HEK293 (cell line): Measurements from ENCODE around the gene STAB1.

Experiments used
- CTCF ChIA-PET: fragments of 350-600 bp; formaldehyde crosslinking; extraction: SDS; loops from one replicate; lab custom pipeline; 2021; ENCODE audit warnings: antibody characterized with exemption; lab: Yijun Ruan, JAX
- POLR2A ChIA-PET: fragments of 300-600 bp; formaldehyde crosslinking; extraction: SDS; loops from one replicate; lab custom pipeline; 2020; ENCODE audit warnings: antibody characterized with exemption, inconsistent platforms; lab: Yijun Ruan, JAX
- H3K27ac ChIP-seq: fragments of 200-500 bp; sonication (Bioruptor generic); 2 replicates; pipeline ENCODE4 v1.5.1; 2014; ENCODE audit warnings: low read depth, low read length, control low read depth, inconsistent platforms; ENCODE audit errors: extremely low read depth
- H3K36me3 ChIP-seq, 2 experiments: fragments of 200-500 bp in 1 of 2; sonication (Bioruptor generic) in 1 of 2; 1 replicate in 1 of 2; 2 replicates in 1 of 2; pipeline ENCODE4 v1.5.1; 2014 to 2017; ENCODE audit warnings: inconsistent platforms in 2 of 2, low read length in 2 of 2; ENCODE audit not compliant: control insufficient read depth in 2 of 2, insufficient read depth in 1 of 2
- H3K4me1 ChIP-seq: fragments of 200-500 bp; sonication (Bioruptor generic); 2 replicates; pipeline ENCODE4 v1.5.1; 2014; ENCODE audit warnings: mild to moderate bottlenecking, low read length, inconsistent platforms; ENCODE audit not compliant: control insufficient read depth, insufficient read depth
- H3K4me3 ChIP-seq: 2 replicates; pipeline ENCODE4 v1.5.1; 2011; ENCODE audit warnings: low read depth, mild to moderate bottlenecking, control low read depth, low read length, moderate library complexity
- H3K9me3 ChIP-seq: fragments of 200-500 bp; sonication (Bioruptor generic); 2 replicates; pipeline ENCODE4 v1.5.1; 2014; ENCODE audit warnings: low read depth, low read length, inconsistent platforms; ENCODE audit not compliant: control insufficient read depth, insufficient read depth
- BCL6B ChIP-seq: fragments of 450-650 bp; formaldehyde crosslinking; IDR thresholded peaks from 2 replicates; pipeline ENCODE4 v1.5.1; 2017; ENCODE audit warnings: missing biosample characterization, missing genetic modification characterization
- GLI4 ChIP-seq: fragments of 450-650 bp; formaldehyde crosslinking; IDR thresholded peaks from 2 replicates; pipeline ENCODE4 v1.5.1; 2016; ENCODE audit warnings: missing biosample characterization, missing genetic modification characterization
- GLIS1 ChIP-seq: fragments of 450-650 bp; formaldehyde crosslinking; IDR thresholded peaks from 2 replicates; pipeline ENCODE4 v1.5.1; 2016; ENCODE audit warnings: missing biosample characterization, missing genetic modification characterization
- KLF16 ChIP-seq: fragments of 450-650 bp; formaldehyde crosslinking; IDR thresholded peaks from 2 replicates; pipeline ENCODE4 v1.5.1; 2017; ENCODE audit warnings: missing biosample characterization, missing genetic modification characterization
- MYNN ChIP-seq: fragments of 450-650 bp; formaldehyde crosslinking; IDR thresholded peaks from 2 replicates; pipeline ENCODE4 v1.5.1; 2016; ENCODE audit warnings: missing biosample characterization, missing genetic modification characterization, borderline replicate concordance
- OSR2 ChIP-seq: fragments of 450-650 bp; formaldehyde crosslinking; IDR thresholded peaks from 2 replicates; pipeline ENCODE4 v1.5.1; 2016; ENCODE audit warnings: missing biosample characterization, missing genetic modification characterization
- PATZ1 ChIP-seq: fragments of 450-650 bp; formaldehyde crosslinking; IDR thresholded peaks from 2 replicates; pipeline ENCODE4 v1.5.1; 2016; ENCODE audit warnings: missing biosample characterization, missing genetic modification characterization
- SP2 ChIP-seq: fragments of 450-650 bp; formaldehyde crosslinking; IDR thresholded peaks from 2 replicates; pipeline ENCODE4 v1.5.1; 2016; ENCODE audit warnings: missing biosample characterization, missing genetic modification characterization
- YY2 ChIP-seq: fragments of 450-650 bp; formaldehyde crosslinking; IDR thresholded peaks from 2 replicates; pipeline ENCODE4 v1.5.1; 2016; ENCODE audit warnings: missing biosample characterization, missing genetic modification characterization
- ZBTB7A ChIP-seq: fragments of 450-650 bp; formaldehyde crosslinking; IDR thresholded peaks from 2 replicates; pipeline ENCODE4 v1.5.1; 2016; ENCODE audit warnings: low read depth, missing biosample characterization, missing genetic modification characterization
- ZBTB8A ChIP-seq: fragments of 450-650 bp; formaldehyde crosslinking; IDR thresholded peaks from 2 replicates; pipeline ENCODE4 v1.5.1; 2016; ENCODE audit warnings: missing biosample characterization, missing genetic modification characterization
- ZEB2 ChIP-seq: fragments of 450-650 bp; formaldehyde crosslinking; IDR thresholded peaks from 2 replicates; pipeline ENCODE4 v1.5.1; 2016; ENCODE audit warnings: missing biosample characterization, missing genetic modification characterization
- ZIC2 ChIP-seq: fragments of 450-650 bp; formaldehyde crosslinking; IDR thresholded peaks from 2 replicates; pipeline ENCODE4 v1.5.1; 2016; ENCODE audit warnings: missing biosample characterization, missing genetic modification characterization
- ZNF266 ChIP-seq: fragments of 450-650 bp; formaldehyde crosslinking; IDR thresholded peaks from 2 replicates; pipeline ENCODE4 v1.5.1; 2016; ENCODE audit warnings: missing biosample characterization, missing genetic modification characterization, low read depth
- ZNF274 ChIP-seq, 2 experiments: fragments of 200-500 bp in 1 of 2; fragments of 450-650 bp in 1 of 2; sonication (Bioruptor generic) in 1 of 2; formaldehyde crosslinking in 1 of 2; IDR thresholded peaks; 2 replicates each; pipeline versions ENCODE4 v1.5.1 to v1.6.1; 2014 to 2016; ENCODE audit warnings: borderline replicate concordance in 1 of 2, inconsistent platforms in 1 of 2, low read length in 1 of 2, missing biosample characterization in 1 of 2, missing genetic modification characterization in 1 of 2
- ZNF335 ChIP-seq: fragments of 450-650 bp; formaldehyde crosslinking; conservative IDR thresholded peaks from 2 replicates; pipeline ENCODE4 v1.5.1; 2016; ENCODE audit warnings: missing biosample characterization, missing genetic modification characterization
- ZNF398 ChIP-seq: fragments of 450-650 bp; formaldehyde crosslinking; IDR thresholded peaks from 2 replicates; pipeline ENCODE4 v1.5.1; 2017; ENCODE audit warnings: missing biosample characterization, missing genetic modification characterization
- ZNF426 ChIP-seq: fragments of 450-650 bp; formaldehyde crosslinking; IDR thresholded peaks from 2 replicates; pipeline ENCODE4 v1.5.1; 2017; ENCODE audit warnings: missing biosample characterization, missing genetic modification characterization, mild to moderate bottlenecking, inconsistent platforms, moderate library complexity
- ZNF501 ChIP-seq: fragments of 450-650 bp; formaldehyde crosslinking; IDR thresholded peaks from 2 replicates; pipeline ENCODE4 v1.5.1; 2016; ENCODE audit warnings: missing biosample characterization, missing genetic modification characterization
- ZNF510 ChIP-seq: fragments of 450-650 bp; formaldehyde crosslinking; IDR thresholded peaks from 2 replicates; pipeline ENCODE4 v1.5.1; 2018; ENCODE audit warnings: mild to moderate bottlenecking, missing genetic modification characterization, missing biosample characterization; ENCODE audit not compliant: insufficient replicate concordance
- ZNF549 ChIP-seq: fragments of 450-650 bp; IDR thresholded peaks from 2 replicates; pipeline ENCODE4 v1.5.1; 2018; ENCODE audit warnings: missing biosample characterization, missing genetic modification characterization, mild to moderate bottlenecking, inconsistent platforms, moderate library complexity
- ZNF596 ChIP-seq: fragments of 450-650 bp; IDR thresholded peaks from 2 replicates; pipeline ENCODE4 v1.5.0; 2018; ENCODE audit warnings: missing biosample characterization, mild to moderate bottlenecking, missing genetic modification characterization, moderate library complexity
- ZNF658 ChIP-seq: fragments of 450-650 bp; formaldehyde crosslinking; IDR thresholded peaks from 2 replicates; pipeline ENCODE4; 2016; ENCODE audit warnings: missing biosample characterization, missing genetic modification characterization

Gene STAB1

GRCh38 chr3:52454250-52454937 is 40.7 kb upstream of the STAB1 start:
- Histone ChIP-seq H3K4me3 (no peak overlapping the region), H3K27ac (no peak overlapping the region), H3K4me1 (peaks cover 2% of the 10 kb centered on the region; the same call in 1 of the 2 replicates), H3K9me3 (no peaks in the 10 kb centered on the region), H3K36me3 (peaks cover 2 to 28% of the 10 kb centered on the region in 2 experiments; a peak in 2 of 3 replicates)
- TF ChIP-seq ZNF658 (tag by site-specific recombination) (no peak), GLI4 (tag by site-specific recombination) (peak; percentile 92), ZNF426 (tag by site-specific recombination) (no peak)
- POLR2A ChIA-PET = no interaction called here
- CTCF ChIA-PET = no interaction called here

- Histone ChIP-seq H3K36me3 (peaks cover 4 to 33% of the 10 kb centered on the region in 2 experiments; a peak in 2 of 3 replicates), H3K27ac (0 out of 2 replicates have a peak overlapping the region, but pooled peaks have one; percentile 24), H3K4me3 (peak overlapping the region; percentile 43), H3K9me3 (no peaks in the 10 kb centered on the region), H3K4me1 (peaks cover 2% of the 10 kb centered on the region; the same call in 1 of the 2 replicates)
- TF ChIP-seq ZNF596 (tag by site-specific recombination) (no peak), ZNF501 (tag by site-specific recombination) (no peak)
- ChIA-PET CTCF (no interaction called here), POLR2A (no interaction called here)
Measured at GRCh38 chr3:52454938-52455282, 40.2 kb upstream of the STAB1 start.

- Histone ChIP-seq H3K4me3 (peak within 1 kb of the TSS; percentile 94), H3K36me3 (peaks cover 9 to 39% of the 10 kb centered on the region in 2 experiments; a peak in 2 of 3 replicates), H3K4me1 (peaks cover 2% of the 10 kb centered on the region; the same call in 1 of the 2 replicates), H3K27ac (peak within 1 kb of the TSS; percentile 74), H3K9me3 (no peaks in the 10 kb centered on the region)
- POLR2A ChIA-PET = no interaction called here
- CTCF ChIA-PET = no interaction called here
- TF ChIP-seq ZNF510 (tag by site-specific recombination) (no peak), ZEB2 (tag by site-specific recombination) (peak; percentile 60; the same call in 1 of the 2 replicates), KLF16 (tag by site-specific recombination) (0 out of 2 replicates have a peak, but pooled peaks have one; percentile 17), ZBTB7A (tag by site-specific recombination) (no peak), ZNF266 (no peak), BCL6B (tag by site-specific recombination) (no peak), ZNF549 (no peak), YY2 (tag by site-specific recombination) (peak; percentile 57), ZNF335 (tag by site-specific recombination) (peak; percentile 53; the same call in 1 of the 2 replicates), ZIC2 (tag by site-specific recombination) (0 out of 2 replicates have a peak, but pooled peaks have one; percentile 23), ZNF274 (IDR thresholded peaks at IDR 0.05; ENCODE audit: low read length) (no peak), ZNF274 (tag by site-specific recombination; IDR thresholded peaks at IDR 0.05; ENCODE audit: borderline replicate concordance) (no peak), GLIS1 (tag by site-specific recombination) (peak; percentile 36; the same call in 1 of the 2 replicates), SP2 (peak; percentile 49), ZNF398 (tag by site-specific recombination) (no peak), MYNN (tag by site-specific recombination) (no peak), ZBTB8A (tag by site-specific recombination) (peak; percentile 7; the same call in 1 of the 2 replicates), OSR2 (tag by site-specific recombination) (no peak), PATZ1 (tag by site-specific recombination) (peak; percentile 58; the same call in 1 of the 2 replicates)
Measured at GRCh38 chr3:52455283-52456168, 39.6 kb upstream of the STAB1 start, which contains the start of gene NISCH. Gene NISCH (plus strand): TSS chr3:52455604. CDS start chr3:52455642, 38 bp downstream.
